Mesodermal cell (in vitro differentiated cells): ENCODE results near the gene FAM20C.

Experiments used
- H3K27ac ChIP-seq: 2 replicates; pipeline ENCODE4 v1.7.0; 2013; ENCODE audit warnings: mild to moderate bottlenecking, low read depth, low read length, moderate library complexity; ENCODE audit not compliant: severe bottlenecking
- H3K36me3 ChIP-seq: 2 replicates; pipeline ENCODE4 v1.7.1; 2013; ENCODE audit warnings: mild to moderate bottlenecking, low read length, moderate library complexity; ENCODE audit not compliant: control insufficient read depth, insufficient read depth
- H3K4me1 ChIP-seq: one replicate; pipeline ENCODE4 v1.7.1; 2013; ENCODE audit warnings: mild to moderate bottlenecking, low read length; ENCODE audit not compliant: insufficient read depth, control insufficient read depth, poor library complexity, severe bottlenecking
- H3K4me3 ChIP-seq: 2 replicates; pipeline ENCODE4 v1.7.0; 2013; ENCODE audit warnings: low read length, control low read depth, mild to moderate bottlenecking; ENCODE audit not compliant: insufficient read depth, poor library complexity, severe bottlenecking; ENCODE audit errors: extremely low read depth
- H3K9me3 ChIP-seq: 2 replicates; pipeline ENCODE4 v1.7.1; 2013; ENCODE audit warnings: mild to moderate bottlenecking, low read length, moderate library complexity; ENCODE audit not compliant: control insufficient read depth
- WGBS, 2 experiments: methylation state at CpG; one replicate each; pipeline ENCODE4 v1.1.5; 2013; ENCODE audit warnings: missing lambda C conversion rate in 2 of 2; ENCODE audit not compliant: insufficient coverage in 2 of 2; 5-methylcytosine and 5-hydroxymethylcytosine counted together

Gene FAM20C

DNA sequence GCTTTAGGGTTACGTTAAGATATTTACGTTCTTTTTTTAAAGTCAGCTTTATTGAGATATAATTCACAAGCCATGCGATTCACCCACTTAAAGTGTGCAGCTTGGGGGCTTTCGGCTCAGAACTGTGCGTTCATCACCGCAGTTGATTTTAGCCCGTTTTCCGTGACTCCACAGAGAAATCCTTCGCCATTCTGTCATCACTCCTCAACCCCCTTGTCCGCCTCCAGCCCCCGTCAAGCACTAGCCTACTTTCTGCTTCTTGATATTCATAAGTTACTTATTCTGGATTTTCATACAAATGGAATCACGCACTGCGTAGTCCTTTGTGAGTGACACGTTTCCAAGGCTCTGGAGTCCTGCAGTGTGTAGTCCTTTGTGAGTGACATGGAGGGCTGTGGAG lies 20.4 kb downstream of the FAM20C start:
- 89 to 94% methylated on average over 12 to 14 of the region's 14 CpGs for WGBS, 2 experiments
- H3K4me3 ChIP-seq: no peak overlapping the region
- H3K4me1 ChIP-seq: peaks cover 7% of the 10 kb centered on the region
- no peak overlapping the region for H3K27ac ChIP-seq
- H3K36me3 ChIP-seq: no peaks in the 10 kb centered on the region
- no peaks in the 10 kb centered on the region for H3K9me3 ChIP-seq

DNA sequence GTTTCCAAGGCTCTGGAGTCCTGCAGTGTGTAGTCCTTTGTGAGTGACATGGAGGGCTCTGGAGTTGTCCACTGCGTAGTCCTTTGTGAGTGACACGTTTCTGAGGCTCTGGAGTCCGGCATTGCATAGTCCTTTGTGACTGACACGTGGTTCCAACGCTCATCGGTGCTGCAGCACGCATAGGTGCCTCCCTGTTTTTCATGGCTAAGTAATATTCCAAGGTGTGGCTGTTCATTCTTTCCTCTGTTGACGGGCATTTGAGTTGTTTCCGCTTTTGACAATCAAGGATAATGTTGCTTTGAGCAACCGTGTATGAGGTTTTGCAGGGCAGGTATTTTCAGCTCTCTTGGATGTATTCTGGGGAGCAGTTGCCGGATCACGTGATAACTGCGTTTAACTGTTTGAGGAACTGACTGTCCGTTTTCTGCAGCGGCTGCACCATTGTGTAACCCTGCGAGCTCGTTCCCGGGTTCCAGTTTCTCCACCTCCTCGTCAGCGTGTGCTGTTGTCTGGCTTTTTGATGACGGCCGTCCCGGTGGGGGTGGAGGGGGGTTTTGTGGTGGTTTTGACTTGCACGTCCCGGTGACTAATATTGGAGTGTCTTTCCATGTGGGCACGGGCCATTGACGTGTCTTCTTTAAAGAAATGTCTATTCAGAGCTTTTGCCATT lies 21.1 kb downstream of the FAM20C start:
- 88 to 93% methylated on average over 23 to 26 of the region's 27 CpGs for WGBS, 2 experiments
- H3K4me3 ChIP-seq: no peak overlapping the region
- no peaks in the 10 kb centered on the region for H3K36me3 ChIP-seq
- no peak overlapping the region for H3K27ac ChIP-seq
- H3K4me1 ChIP-seq: peaks cover 7% of the 10 kb centered on the region
- H3K9me3 ChIP-seq: no peaks in the 10 kb centered on the region

GRCh38 chr7:214410-215212 lies 22.2 kb downstream of the FAM20C start:
- no peaks in the 10 kb centered on the region for H3K36me3 ChIP-seq
- 90 to 93% methylated on average over 26 to 32 of the region's 36 CpGs for WGBS, 2 experiments
- no peaks in the 10 kb centered on the region for H3K9me3 ChIP-seq
- H3K27ac ChIP-seq: no peak overlapping the region
- peaks cover 8% of the 10 kb centered on the region for H3K4me1 ChIP-seq
- no peak overlapping the region for H3K4me3 ChIP-seq

DNA sequence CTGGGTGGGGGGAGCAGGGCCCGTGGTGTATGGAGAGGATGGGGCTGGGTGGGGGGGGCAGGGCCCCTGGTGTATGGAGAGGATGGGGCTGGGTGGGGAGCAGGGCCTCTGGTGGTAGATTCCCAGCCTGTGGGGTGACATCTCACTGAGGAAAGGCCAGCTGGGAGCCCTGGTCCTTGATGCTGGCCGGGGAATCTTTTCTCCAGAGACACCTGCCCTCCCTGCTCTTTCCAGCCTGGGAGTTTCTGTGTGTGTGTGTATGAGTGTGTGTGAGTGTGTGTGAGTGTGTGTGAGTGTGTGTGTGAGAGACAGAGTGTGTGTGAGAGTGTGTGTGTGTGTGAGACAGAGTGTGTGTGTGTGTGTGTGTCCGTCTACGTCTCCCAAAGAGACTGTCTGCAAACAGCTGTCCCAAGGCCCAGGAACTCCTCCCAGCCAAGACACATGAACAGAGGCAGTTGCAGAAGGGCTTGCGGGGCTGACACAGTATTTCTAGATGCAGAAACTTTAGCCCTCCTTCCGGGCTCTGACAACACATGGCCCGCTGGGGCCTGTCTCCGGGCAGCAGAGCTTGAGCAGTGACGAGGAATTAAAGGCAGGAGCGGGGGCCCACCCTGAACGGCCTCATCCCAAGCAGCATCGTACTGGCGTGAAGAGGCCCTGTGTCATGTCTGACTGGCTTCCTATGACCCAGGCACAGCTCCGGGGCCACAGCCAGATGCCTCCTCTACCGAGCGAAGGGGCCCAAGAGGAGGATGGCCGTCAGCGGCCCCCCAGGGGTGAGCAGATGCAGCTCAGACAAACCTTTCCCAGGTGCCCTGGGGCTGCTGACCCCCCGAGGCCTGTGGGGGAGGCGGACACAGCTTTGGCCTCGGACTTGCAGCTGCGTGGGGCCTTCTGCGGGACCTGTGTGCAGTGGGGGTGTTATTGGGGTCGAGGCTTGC lies 24.3 kb downstream of the FAM20C start:
- Histone ChIP-seq H3K27ac (no peak overlapping the region), H3K4me3 (no peak overlapping the region), H3K9me3 (no peaks in the 10 kb centered on the region), H3K4me1 (peaks cover 6% of the 10 kb centered on the region), H3K36me3 (no peaks in the 10 kb centered on the region)
- 86 to 90% methylated on average over 11 to 20 of the region's 24 CpGs for WGBS, 2 experiments

DNA sequence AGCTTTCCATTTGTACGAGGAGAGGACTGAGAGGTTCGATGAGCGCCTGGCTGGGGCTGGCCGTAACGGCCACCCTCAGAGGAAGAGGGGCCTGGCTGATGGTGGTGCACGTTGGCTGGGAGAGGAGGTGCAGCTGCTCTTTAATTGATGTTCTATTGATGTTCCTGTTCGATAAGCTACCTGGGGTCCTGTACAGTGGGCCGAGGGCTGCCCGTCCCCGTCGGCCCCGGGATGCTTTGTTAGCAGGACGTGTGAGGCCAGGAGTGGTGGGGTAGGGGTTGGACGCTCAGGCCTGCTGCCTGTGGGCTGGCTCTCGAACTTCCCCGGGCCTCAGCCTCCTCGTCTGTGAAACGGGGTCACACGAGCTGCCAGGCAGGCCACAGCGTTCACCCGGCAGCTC lies 25.4 kb downstream of the FAM20C start:
- peaks cover 6% of the 10 kb centered on the region for H3K4me1 ChIP-seq
- H3K27ac ChIP-seq: no peak overlapping the region
- no peaks in the 10 kb centered on the region for H3K36me3 ChIP-seq
- WGBS, 2 experiments: 94 to 96% methylated on average over 15 to 20 of the region's 21 CpGs
- no peak overlapping the region for H3K4me3 ChIP-seq
- no peaks in the 10 kb centered on the region for H3K9me3 ChIP-seq

DNA sequence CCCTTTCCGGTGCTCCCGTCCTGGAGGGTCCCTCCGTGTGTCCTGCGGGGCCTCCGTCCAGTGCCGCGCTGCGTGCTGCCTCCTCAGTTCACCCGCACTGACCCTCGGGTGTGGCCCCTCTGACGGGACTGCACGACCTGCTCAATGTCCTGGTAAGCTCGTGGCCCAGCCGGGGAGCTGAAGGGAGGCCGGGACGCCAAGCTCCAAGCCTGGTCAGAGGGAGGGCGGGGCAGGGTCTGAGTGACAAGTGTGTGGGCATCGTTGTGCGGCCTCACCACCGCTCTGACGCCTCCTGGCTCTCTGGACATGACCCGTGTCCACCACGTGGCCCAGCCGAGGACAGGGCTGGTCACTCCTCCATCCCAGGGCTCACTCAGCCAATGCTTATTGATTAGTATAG lies 25.9 kb downstream of the FAM20C start:
- Histone ChIP-seq H3K27ac (no peak overlapping the region), H3K9me3 (no peaks in the 10 kb centered on the region), H3K4me1 (peaks cover 6% of the 10 kb centered on the region), H3K36me3 (no peaks in the 10 kb centered on the region), H3K4me3 (no peak overlapping the region)
- WGBS, 2 experiments: 92 to 97% methylated on average over 22 to 24 of the region's 24 CpGs

DNA sequence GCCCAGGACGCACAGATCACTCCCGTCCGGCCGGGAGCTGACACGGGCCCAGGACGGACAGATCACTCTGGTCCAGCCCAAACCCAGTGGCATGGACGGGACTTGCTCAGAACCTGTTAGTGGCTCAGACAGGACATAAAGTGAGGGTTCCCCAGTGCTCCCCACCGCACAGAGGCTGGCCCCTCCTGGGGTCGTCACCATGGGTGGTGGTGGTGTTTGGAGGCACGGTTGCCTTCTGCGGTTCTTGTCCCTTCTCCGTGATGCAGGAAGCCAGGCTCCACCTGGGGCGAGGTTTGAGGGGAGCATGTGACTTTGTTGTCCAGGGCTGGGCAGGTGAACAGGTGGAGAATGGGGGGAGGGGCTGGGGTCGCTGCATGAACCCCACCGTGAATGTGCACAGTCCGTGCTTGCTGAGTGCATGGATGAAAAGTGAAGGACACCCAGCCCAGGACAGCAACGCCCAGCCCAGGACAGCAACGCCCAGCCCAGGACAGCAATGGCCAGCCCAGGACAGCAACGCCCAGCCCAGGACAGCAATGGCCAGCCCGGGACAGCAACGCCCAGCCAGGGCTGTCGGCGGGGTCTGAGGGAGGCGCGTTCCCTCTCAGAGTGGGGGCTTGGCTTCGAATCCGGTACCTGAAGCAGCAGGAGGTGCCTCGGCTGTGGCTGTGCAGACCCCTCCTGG lies 26.7 kb downstream of the FAM20C start:
- Histone ChIP-seq H3K9me3 (no peaks in the 10 kb centered on the region), H3K4me3 (no peak overlapping the region), H3K4me1 (peaks cover 6% of the 10 kb centered on the region), H3K36me3 (no peaks in the 10 kb centered on the region), H3K27ac (no peak overlapping the region)
- 96 to 97% methylated on average over 27 to 28 of the region's 28 CpGs for WGBS, 2 experiments

DNA sequence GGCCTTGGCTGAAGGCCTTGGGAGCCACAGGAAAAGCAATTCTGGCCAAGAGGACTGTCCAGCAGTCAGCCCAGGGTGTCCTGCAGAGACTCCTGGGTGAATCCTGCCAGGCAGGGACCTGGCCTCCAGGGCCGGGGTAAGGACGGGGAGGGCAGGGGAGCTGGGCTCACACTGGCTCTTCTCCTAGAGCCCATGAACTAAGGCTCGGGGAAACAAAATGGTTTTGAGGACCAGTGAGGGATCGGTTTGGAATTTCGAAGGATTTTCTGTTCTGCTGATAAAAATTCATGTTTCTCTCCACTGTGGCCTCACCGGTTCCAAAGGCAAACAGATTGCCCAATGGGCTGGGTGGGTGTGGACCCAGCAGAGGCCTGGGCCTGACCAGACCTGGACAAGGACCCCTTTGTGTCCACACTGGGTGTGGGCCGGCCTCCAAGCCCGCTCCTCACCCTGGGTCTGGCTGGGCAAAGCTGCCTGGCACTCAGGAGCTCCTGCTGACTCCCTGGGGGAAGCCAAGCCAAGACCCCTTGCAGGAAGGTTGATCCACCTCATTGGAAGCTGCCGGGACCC lies 27.3 kb downstream of the FAM20C start:
- H3K27ac ChIP-seq: no peak overlapping the region
- H3K4me3 ChIP-seq: no peak overlapping the region
- no peaks in the 10 kb centered on the region for H3K36me3 ChIP-seq
- peaks cover 4% of the 10 kb centered on the region for H3K4me1 ChIP-seq
- 94 to 99% methylated on average over 9 of the region's 9 CpGs for WGBS, 2 experiments
- no peaks in the 10 kb centered on the region for H3K9me3 ChIP-seq

DNA sequence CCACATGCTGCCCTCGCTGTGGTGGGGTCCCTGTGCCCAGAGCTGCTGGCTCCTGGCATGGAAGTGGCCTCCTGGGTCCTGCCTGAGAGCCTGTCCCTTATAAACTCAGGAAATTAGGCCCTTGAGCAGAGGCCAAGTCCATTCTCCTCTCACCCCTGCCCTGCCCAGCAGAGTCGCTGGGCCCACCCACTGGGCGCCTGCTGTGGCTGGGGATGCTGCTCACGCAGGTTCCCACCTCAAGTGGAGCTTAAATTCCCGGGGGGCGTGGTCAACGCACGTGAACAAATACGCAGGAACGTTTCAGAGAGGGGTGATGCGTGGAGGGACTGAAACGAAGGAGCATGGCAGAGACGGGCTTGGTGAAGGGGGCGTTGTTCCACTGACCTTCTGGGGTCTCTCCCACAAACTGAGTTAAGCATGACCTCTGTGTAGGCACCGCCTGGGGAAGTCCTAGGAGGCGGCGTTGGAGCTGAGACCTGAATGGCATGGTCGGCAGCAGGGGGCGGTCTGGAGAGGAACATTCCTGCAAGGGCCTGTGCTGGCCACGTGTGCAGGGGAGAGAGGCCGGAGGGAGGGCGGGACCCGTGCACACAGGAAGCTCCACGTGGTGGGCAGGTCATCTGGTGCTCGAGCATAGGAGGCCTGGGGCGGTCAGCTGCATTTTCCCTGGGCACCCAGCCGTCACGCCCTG lies 27.9 kb downstream of the FAM20C start:
- no peaks in the 10 kb centered on the region for H3K9me3 ChIP-seq
- no peak overlapping the region for H3K4me3 ChIP-seq
- WGBS, 2 experiments: 76 to 79% methylated on average over 22 to 24 of the region's 28 CpGs
- no peak overlapping the region for H3K27ac ChIP-seq
- H3K4me1 ChIP-seq: peaks cover 3% of the 10 kb centered on the region
- no peaks in the 10 kb centered on the region for H3K36me3 ChIP-seq
